Body of pancreas (tissue), 4 donors: ENCODE measurements around the gene FOXP1.
"Not testable (repeated sequence)": the region's sequence is repeated elsewhere in the genome, so short reads cannot be mapped to it uniquely, and the experiment has no call there.

Source experiments
- CTCF ChIP-seq, 7 experiments: fragments of 450-650 bp in 4 of 7; fragments of 200-600 bp in 3 of 7; sonication (generic) in 3 of 7; IDR thresholded peaks; one replicate each; pipeline ENCODE4 v1.5.1; 2016 to 2019; ENCODE audit warnings: antibody characterized with exemption in 7 of 7
- POLR2A ChIP-seq, 3 donors: fragments of 450-650 bp; IDR thresholded peaks; one replicate each; pipeline ENCODE4 v1.6.1; 2016; ENCODE audit warnings: antibody characterized with exemption in 3 of 3, mild to moderate bottlenecking in 2 of 3

GRCh38 chr3:71435836-71436235, 147.7 kb downstream of the FOXP1 start:
- not testable (repeated sequence) for TF ChIP-seq CTCF, POLR2A (IDR thresholded peaks at IDR 0.05)
